ENCODE results near the gene CFDP1.

Gene CFDP1

GRCh38 chr16:75337430-75337829, 95.9 kb downstream of the CFDP1 start:
- H2AFZ ChIP-seq (ENCODE audit: low read depth, low read length): no peak overlapping the region
- H3K36me3 ChIP-seq (ENCODE audit: insufficient read depth, low read length): peaks cover 6% of the 10 kb centered on the region; the same call in 1 of the 2 replicates
- no peak for DNase-seq
- no peak for ATAC-seq (ENCODE audit: insufficient read depth, low read depth)
- H3K27ac ChIP-seq (ENCODE audit: low read length): no peak overlapping the region
- no peaks in the 10 kb centered on the region for H3K27me3 ChIP-seq (ENCODE audit: insufficient read depth, low read length, poor library complexity)
- H3K9ac ChIP-seq (ENCODE audit: low read depth, low read length): no peak overlapping the region
- no peak overlapping the region for H3K4me2 ChIP-seq (ENCODE audit: insufficient read depth, low read length)
- peaks cover 22% of the 10 kb centered on the region for H3K4me1 ChIP-seq (ENCODE audit: insufficient read depth, low read length)
- no peak overlapping the region for H3K4me3 ChIP-seq (ENCODE audit: low read depth in 1 of 2, low read length in 2 of 2)
- peaks cover 30% of the 10 kb centered on the region for H4K20me1 ChIP-seq (ENCODE audit: insufficient read depth, low read length)
- TF ChIP-seq CTCF (IDR thresholded peaks at IDR 0.05; ENCODE audit: borderline replicate concordance, extremely low read depth, low read length, poor library complexity, severe bottlenecking) (no peak), EZH2 (IDR thresholded peaks at IDR 0.05; ENCODE audit: borderline replicate concordance, low read depth, low read length, severe bottlenecking) (no peak)
- no peaks in the 10 kb centered on the region for H3K9me3 ChIP-seq (ENCODE audit: insufficient read depth, low read length, severe bottlenecking)
- H3K79me2 ChIP-seq (ENCODE audit: insufficient read depth, low read length): no peaks in the 10 kb centered on the region

- TF ChIP-seq EZH2 (IDR thresholded peaks at IDR 0.05; ENCODE audit: borderline replicate concordance, low read depth, low read length, severe bottlenecking): no peak
- no peak for TF ChIP-seq CTCF (IDR thresholded peaks at IDR 0.05; ENCODE audit: borderline replicate concordance, extremely low read depth, low read length, poor library complexity, severe bottlenecking)
- no peaks in the 10 kb centered on the region for H3K27me3 ChIP-seq (ENCODE audit: insufficient read depth, low read length, poor library complexity)
- no peak overlapping the region for H3K4me3 ChIP-seq (ENCODE audit: low read depth in 1 of 2, low read length in 2 of 2)
- no peaks in the 10 kb centered on the region for H3K9me3 ChIP-seq (ENCODE audit: insufficient read depth, low read length, severe bottlenecking)
- DNase-seq (no peak), ATAC-seq (ENCODE audit: insufficient read depth, low read depth) (no peak)
- H3K36me3 ChIP-seq (ENCODE audit: insufficient read depth, low read length): peaks cover 6% of the 10 kb centered on the region; the same call in 1 of the 2 replicates
- no peak overlapping the region for H3K4me2 ChIP-seq (ENCODE audit: insufficient read depth, low read length)
- no peak overlapping the region for H3K27ac ChIP-seq (ENCODE audit: low read length)
- H3K4me1 ChIP-seq (ENCODE audit: insufficient read depth, low read length): peaks cover 22% of the 10 kb centered on the region
- H3K9ac ChIP-seq (ENCODE audit: low read depth, low read length): no peak overlapping the region
- no peaks in the 10 kb centered on the region for H3K79me2 ChIP-seq (ENCODE audit: insufficient read depth, low read length)
- peaks cover 32% of the 10 kb centered on the region for H4K20me1 ChIP-seq (ENCODE audit: insufficient read depth, low read length)
- H2AFZ ChIP-seq (ENCODE audit: low read depth, low read length): no peak overlapping the region
Observed at GRCh38 chr16:75336521-75336920, 96.8 kb downstream of the CFDP1 start.

GRCh38 chr16:75333721-75334163, 99.6 kb downstream of the CFDP1 start:
- Histone ChIP-seq H3K9ac (ENCODE audit: low read depth, low read length) (no peak overlapping the region), H3K4me1 (ENCODE audit: insufficient read depth, low read length) (peaks cover 22% of the 10 kb centered on the region), H3K79me2 (ENCODE audit: insufficient read depth, low read length) (no peaks in the 10 kb centered on the region), H2AFZ (ENCODE audit: low read depth, low read length) (no peak overlapping the region), H3K9me3 (ENCODE audit: insufficient read depth, low read length, severe bottlenecking) (no peaks in the 10 kb centered on the region), H3K36me3 (ENCODE audit: insufficient read depth, low read length) (no peaks in the 10 kb centered on the region), H3K4me2 (ENCODE audit: insufficient read depth, low read length) (no peak overlapping the region), H3K27ac (ENCODE audit: low read length) (no peak overlapping the region), H4K20me1 (ENCODE audit: insufficient read depth, low read length) (peaks cover 35% of the 10 kb centered on the region), H3K27me3 (ENCODE audit: insufficient read depth, low read length, poor library complexity) (no peaks in the 10 kb centered on the region), H3K4me3 (ENCODE audit: low read depth in 1 of 2, low read length in 2 of 2) (no peak overlapping the region)
- no peak for TF ChIP-seq CTCF (IDR thresholded peaks at IDR 0.05; ENCODE audit: borderline replicate concordance, extremely low read depth, low read length, poor library complexity, severe bottlenecking)
- TF ChIP-seq EZH2 (IDR thresholded peaks at IDR 0.05; ENCODE audit: borderline replicate concordance, low read depth, low read length, severe bottlenecking): no peak
- peak; percentile 12 for DNase-seq
- peak; percentile 79 for ATAC-seq (ENCODE audit: insufficient read depth, low read depth)

- Histone ChIP-seq H3K27me3 (ENCODE audit: insufficient read depth, low read length, poor library complexity) (no peaks in the 10 kb centered on the region), H3K9ac (ENCODE audit: low read depth, low read length) (no peak overlapping the region), H3K4me1 (ENCODE audit: insufficient read depth, low read length) (peaks cover 18% of the 10 kb centered on the region), H3K4me2 (ENCODE audit: insufficient read depth, low read length) (no peak overlapping the region), H3K4me3 (ENCODE audit: low read depth in 1 of 2, low read length in 2 of 2) (no peak overlapping the region), H4K20me1 (ENCODE audit: insufficient read depth, low read length) (peaks cover 20% of the 10 kb centered on the region), H3K79me2 (ENCODE audit: insufficient read depth, low read length) (no peaks in the 10 kb centered on the region), H3K36me3 (ENCODE audit: insufficient read depth, low read length) (no peaks in the 10 kb centered on the region), H2AFZ (ENCODE audit: low read depth, low read length) (no peak overlapping the region), H3K9me3 (ENCODE audit: insufficient read depth, low read length, severe bottlenecking) (no peaks in the 10 kb centered on the region), H3K27ac (ENCODE audit: low read length) (no peak overlapping the region)
- DNase-seq (no peak), ATAC-seq (ENCODE audit: insufficient read depth, low read depth) (no peak)
- TF ChIP-seq CTCF (IDR thresholded peaks at IDR 0.05; ENCODE audit: borderline replicate concordance, extremely low read depth, low read length, poor library complexity, severe bottlenecking): no peak
- no peak for TF ChIP-seq EZH2 (IDR thresholded peaks at IDR 0.05; ENCODE audit: borderline replicate concordance, low read depth, low read length, severe bottlenecking)
Observed at GRCh38 chr16:75329943-75330342, 103.4 kb downstream of the CFDP1 start.
